GM18867 (cell line): ENCODE results near the gene KCTD11.
"Not testable (repeated sequence)": the region's sequence is repeated elsewhere in the genome, so short reads cannot be mapped to it uniquely, and the experiment has no call there.

Experiments
- ATAC-seq: cut with Tn5 transposase; IDR thresholded peaks from one replicate; pipeline ENCODE4 v1.9.1; 2021; ENCODE audit warnings: mild to moderate bottlenecking, moderate library complexity; ENCODE audit not compliant: unreplicated experiment

Gene KCTD11

DNA sequence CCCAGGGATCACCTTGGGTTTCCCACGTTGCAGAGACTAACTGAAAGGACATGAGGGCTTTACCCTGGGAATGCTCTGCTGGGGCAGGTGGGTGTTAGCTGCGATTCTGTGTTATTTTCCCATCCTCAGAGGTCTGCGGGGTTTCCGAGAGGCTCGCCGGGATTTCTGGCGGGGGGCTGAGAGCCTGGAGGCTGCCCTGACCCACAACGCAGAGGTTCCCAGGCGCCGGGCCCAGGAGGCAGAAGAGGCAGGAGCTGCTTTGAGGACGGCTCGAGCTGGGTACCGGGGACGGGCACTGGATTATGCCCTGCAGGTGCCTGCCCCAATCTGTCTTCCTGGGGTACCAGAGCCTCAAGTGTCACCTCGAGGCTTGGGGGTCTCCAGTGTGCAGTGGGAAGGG is 8.7 kb upstream of the KCTD11 start:
- ATAC-seq: no peak

DNA sequence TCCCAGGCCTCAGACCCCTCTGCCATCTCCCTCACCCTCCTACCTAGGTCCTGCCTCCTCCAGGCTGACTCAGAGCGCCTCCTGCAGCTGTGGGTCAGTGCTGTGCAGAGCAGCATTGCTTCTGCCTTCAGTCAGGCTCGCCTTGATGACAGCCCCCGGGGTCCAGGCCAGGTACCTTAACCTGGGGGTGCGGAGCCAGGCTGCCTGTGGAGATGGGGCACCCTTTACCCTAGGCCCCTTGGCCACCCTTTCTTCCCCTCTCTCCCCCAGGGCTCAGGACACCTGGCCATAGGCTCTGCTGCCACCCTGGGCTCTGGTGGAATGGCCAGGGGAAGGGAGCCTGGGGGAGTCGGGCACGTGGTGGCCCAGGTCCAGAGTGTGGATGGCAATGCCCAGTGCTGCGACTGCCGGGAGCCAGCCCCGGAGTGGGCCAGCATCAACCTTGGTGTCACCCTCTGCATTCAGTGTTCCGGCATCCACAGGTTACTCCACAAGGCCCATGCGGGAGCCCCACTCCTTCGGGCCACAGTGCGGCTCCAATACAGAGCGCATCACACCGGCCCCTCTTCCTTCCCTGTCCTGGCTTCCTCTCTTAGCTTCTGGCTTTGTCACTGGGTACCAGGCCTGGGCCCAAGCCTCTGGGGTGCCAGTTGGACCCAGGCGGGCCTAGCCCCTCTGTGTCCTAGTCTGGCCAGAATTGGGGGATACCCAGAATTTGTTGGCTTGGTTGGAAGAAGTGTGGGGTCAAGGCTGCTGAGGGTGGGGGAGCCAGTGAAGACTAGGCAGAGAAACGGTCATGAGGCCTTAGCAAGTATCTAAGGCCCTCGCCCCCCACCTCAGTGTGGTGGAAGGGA is 5.0 kb upstream of the KCTD11 start:
- no peak for ATAC-seq

DNA sequence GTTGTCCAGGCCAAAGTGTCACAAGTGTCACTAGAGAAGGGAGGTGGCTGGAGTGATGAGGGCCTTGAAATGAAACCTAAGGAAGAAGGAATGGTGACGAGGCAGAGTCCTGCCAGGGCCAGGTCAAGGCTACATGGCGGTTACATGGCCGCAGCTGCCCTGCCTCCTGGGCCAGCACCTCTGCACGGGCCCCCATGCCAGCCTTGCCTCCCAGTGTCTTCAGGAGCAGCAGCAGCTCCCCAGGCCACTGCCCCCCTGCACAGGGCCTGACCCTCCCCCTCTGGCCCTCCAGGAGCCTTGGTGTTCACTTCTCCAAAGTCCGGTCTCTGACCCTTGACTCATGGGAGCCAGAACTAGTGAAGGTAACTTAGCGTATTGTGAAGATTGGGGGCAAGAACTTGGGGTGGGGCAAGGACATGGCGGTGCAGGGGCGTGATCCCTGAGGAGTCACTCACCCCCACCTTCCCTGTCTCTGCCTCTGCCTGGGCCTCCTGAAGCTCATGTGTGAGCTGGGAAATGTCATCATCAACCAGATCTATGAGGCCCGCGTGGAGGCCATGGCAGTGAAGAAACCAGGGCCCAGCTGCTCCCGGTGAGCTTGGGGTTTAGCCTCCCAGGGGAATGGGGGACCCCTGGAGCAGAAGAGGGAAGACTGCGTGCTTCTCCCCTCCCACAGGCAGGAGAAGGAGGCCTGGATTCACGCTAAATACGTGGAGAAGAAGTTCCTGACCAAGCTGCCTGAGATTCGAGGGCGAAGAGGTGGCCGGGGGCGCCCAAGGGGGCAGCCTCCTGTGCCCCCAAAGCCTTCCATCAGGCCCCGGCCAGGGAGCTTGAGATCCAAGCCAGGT is 4.1 kb upstream of the KCTD11 start:
- ATAC-seq: no peak

DNA sequence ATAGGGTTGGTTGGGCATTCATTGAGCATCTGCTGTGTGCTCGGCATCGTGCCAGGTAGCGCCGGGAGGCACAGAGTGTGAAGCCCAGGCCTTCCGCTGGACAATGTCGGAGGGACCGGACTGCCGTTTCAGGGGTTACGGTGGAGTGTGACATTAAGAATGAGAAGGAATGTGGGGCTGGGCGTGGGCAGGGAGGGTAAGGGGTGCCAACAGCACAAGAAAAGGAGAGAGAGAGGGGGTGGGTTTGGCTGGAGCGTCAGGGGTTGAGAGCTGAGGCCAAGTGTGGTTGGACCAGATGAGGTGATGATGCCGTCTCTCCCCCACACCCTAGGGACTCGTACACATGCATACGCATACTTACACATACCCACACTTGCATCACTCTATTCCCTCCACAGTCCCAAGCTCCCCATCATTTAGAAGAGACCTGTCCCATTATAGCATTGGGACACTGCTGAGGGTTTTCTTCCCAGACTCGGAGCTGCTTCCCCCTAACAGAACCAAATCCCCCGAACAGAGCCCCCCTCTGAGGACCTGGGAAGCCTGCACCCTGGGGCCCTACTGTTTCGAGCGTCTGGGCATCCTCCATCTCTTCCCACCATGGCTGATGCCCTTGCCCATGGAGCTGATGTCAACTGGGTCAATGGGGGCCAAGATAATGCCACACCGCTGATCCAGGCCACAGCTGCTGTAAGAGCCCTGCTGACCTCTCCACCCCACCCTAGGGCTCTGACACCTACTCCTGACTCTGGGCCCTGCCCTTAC is 3.3 kb upstream of the KCTD11 start:
- no peak for ATAC-seq

DNA sequence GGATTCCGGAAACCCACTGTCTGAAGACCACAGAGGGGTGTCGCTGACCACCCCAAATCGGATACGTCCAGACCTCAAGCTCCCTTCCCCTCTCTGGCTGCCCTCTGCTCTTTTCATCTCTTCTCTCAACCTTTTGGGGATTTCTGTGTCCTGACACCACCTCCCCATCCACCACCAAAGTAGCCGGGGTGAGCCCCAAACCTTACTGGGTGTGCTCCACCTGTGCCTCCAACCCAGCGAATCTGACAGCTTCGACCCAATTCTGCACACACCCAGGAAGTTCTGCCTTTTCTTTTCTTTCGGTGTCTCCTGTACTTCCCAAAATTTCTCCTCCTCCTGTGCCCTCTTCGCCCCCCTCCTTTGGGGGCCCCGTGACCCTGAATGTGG is 534 bp downstream of the KCTD11 start:
- no peak for ATAC-seq

DNA sequence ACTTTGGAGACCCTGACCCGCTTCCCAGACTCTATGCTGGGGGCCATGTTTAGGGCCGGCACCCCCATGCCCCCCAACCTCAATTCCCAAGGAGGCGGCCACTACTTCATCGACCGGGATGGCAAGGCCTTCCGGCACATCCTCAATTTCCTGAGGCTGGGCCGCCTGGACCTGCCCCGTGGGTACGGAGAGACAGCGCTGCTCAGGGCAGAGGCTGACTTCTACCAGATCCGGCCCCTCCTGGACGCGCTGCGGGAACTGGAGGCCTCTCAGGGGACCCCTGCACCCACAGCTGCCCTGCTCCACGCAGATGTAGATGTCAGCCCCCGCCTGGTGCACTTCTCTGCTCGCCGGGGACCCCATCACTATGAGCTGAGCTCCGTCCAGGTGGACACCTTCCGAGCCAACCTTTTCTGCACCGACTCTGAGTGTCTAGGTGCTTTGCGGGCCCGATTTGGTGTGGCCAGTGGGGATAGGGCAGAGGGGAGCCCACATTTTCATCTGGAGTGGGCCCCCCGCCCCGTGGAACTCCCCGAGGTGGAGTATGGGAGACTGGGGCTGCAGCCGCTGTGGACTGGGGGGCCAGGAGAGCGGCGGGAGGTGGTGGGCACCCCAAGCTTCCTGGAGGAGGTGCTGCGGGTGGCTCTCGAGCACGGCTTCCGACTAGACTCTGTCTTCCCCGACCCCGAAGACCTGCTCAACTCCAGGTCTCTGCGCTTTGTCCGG is 1.1 kb downstream of the KCTD11 start:
- no peak for ATAC-seq

DNA sequence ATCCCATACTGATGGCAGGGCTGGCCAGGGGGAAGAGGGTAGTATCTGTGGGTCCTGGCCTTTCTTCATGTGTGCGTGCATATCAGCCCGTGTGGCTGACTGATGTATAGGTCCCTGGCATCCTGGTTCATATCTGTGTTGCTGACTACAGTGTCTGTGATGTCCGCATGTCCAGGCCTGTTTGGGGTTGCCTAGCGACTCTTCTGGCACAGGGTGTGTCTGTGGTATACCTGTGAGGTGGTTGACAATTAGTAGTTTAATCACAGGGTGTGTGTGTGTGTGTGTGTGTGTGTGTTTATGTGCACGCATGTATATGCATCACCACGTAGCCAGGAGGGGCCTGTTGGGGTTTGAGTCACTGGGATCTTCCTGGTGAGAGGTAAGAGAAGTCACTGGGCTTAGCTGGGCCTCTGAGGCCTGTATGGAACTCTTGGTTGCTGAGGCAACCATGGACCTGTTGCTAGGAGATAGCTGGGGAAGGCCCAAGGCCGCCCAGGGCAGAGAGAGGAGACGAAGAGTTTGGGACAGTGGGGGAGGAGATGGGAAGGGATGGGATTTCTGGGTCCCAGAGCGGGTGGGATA is 2.4 kb downstream of the KCTD11 start:
- no peak for ATAC-seq

DNA sequence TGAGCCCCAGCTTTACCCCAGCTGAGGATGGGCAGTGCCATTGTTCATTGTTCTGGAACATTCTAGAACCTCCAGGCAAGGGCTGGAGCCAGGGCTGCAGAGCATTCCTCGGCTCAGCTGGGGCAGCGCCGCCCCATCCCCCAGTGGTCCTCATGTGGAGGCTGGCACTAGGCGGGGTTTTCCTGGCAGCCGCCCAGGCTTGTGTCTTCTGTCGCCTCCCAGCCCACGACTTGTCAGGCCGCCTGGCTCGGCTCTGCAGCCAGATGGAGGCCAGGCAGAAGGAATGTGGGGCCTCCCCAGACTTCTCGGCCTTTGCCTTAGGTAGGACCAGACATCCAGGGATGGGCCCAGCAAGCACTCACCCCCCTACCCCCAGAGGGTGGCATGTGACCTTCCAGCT is 3.1 kb downstream of the KCTD11 start, which contains the start of gene TMEM95:
Gene TMEM95 (plus strand): TSS at position 104 of the 400 bp plus-strand sequence. CDS start 49 bp downstream, at position 153.
- ATAC-seq: no peak

DNA sequence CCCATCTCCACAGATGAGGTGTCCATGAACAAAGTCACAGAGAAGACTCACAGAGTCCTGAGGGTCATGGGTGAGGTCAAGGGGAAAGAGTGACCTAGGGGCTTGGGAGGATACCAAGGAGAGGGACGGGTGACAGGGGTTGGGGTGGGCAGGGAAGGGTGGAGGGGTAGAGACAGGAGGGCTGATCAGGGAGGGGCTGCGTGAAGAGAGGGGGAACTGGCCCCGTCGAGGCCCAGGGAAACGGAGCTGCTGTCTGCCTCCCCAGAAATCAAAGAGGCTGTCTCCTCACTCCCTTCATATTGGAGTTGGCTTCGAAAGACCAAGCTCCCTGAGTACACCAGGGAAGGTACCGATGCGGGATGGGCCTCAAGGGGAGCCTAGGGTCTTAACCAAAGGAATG is 3.6 kb downstream of the KCTD11 start:
- ATAC-seq: no peak

DNA sequence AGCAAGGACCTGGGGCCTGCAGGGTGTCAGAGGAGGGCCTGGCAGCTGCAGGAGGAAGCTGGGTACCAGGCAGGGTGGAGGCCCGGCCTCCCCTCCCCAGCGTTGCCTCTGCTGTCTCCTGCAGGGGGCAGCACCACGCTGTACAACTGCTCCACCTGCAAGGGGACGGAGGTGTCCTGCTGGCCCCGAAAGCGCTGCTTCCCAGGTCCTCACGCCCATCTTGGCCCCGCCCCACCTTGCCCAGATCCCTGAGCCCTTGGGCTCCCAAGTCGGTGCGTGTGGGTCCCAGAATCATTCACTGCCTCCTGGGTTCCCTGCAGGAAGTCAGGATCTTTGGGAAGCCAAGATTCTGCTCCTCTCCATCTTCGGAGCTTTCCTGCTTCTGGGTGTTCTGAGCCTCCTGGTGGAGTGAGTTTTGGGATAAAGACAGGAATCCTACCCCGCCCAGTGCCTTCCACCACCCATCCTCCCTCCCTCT is 4.1 kb downstream of the KCTD11 start:
- ATAC-seq: no peak

DNA sequence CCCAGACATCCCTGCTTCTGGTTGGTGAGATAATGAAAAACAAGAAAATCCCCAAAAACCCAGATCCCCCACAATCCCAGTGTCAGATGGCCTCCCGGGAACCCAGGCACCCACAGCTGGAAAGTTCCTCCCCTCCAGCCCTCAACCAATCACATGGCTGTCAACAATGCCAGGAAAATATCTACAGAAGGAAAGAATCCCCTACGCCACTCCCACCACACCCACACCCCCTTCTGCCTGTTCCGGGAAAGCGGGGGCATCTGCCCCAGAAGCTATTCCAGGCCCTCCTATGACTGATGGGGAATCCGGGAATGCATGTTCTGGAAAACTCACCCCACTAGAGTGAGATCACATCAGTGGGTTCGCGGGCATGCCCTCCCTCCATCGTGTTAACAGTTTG is 4.8 kb downstream of the KCTD11 start:
- ATAC-seq: no peak

DNA sequence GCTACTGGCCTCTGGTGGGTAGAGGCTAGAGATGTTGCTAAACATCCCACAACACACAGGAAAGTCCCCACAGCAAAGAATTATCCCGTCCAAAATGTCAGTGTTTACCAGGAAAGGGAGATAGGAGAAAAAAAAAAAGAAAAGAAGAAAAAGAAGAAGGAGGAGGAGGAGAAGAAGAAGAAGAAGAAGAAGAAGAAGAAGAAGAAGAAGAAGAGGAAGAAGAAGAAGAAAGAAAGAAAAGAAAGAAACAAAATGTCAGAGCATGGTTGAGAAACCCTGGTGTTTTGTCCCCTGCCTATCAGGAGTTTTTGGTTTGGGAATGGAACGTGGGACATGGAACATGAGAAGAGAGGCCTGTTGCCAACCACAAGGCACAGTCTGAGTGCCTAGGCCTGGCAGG is 5.4 kb downstream of the KCTD11 start:
- ATAC-seq: no peak

DNA sequence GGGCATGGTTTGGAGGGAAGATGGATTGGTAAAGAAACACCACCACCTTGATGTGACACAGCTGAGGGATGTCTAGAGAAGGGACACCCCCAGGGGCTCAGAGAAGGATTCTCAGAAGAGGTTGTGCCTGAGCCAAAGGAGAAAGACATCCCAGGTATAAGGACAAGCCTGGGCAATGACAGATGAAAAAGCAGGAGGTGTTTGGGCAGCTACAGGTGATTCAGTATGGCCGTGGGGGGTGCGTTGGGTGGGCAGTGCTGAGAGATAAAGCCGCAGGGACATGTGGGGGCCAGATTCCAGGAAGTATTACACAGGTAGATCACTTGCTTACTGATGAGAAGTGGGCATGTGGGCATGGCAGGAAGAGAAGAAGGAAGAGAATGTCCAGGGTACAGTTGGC is 9.9 kb downstream of the KCTD11 start:
- no peak for ATAC-seq

DNA sequence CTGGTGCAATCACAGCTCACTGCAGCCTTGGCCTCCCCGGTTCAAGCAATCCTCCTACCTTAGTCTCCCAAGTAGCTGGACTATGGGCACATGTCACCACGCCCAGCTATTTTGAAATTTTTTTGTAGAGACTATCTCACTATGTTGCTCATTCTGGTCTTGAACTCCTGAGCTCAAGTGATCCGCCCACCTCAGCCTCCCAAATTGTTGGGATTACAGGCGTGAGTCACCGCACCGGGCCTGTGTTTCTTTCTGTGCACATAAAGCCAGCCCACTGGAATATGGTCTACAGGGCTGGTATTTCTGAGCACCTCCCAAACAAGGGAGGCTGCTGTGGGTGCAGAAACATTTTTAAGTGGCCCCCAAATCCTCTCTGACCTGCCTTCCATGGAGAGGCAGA is 11.3 kb downstream of the KCTD11 start:
- no peak for ATAC-seq

DNA sequence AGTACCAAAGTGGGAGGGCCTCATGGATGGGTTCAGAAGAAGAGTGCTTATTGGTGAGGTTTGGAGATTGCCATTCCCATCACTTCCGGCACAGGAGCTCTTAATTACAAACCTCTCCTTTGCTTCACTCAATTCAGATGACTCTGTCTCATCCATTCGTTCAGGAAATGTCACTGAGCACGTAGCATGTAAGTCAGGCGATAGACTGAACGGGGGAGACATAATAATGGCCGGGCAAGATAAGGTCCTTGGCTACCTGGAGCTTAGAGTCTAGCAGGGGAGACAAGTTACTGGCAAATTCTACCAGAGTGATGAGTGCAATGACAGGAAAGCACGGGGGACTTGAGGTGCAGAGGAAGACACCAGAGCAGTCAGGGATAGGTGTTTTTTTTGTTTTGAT is 14.0 kb downstream of the KCTD11 start:
- not testable (repeated sequence) for ATAC-seq

DNA sequence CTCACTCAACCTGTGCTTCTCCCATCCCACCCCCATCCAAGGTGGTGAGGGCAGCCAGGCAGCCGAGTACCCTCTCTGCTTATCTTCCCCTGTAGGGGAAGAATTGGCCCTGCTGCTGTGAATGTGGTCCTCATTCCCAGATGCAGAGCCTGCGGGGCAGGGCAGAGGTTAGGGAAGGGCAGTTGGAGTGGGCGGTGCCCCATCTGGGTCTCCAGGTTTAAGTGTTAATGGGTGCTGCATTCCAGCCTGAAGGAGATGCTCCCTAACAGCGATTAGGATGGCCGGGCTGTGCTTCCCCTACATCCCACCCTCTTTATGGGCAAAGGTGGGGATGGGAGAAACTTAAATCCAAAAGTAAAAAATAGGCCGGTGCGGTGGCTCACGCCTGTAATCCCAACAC is 15.1 kb downstream of the KCTD11 start:
- no peak for ATAC-seq

DNA sequence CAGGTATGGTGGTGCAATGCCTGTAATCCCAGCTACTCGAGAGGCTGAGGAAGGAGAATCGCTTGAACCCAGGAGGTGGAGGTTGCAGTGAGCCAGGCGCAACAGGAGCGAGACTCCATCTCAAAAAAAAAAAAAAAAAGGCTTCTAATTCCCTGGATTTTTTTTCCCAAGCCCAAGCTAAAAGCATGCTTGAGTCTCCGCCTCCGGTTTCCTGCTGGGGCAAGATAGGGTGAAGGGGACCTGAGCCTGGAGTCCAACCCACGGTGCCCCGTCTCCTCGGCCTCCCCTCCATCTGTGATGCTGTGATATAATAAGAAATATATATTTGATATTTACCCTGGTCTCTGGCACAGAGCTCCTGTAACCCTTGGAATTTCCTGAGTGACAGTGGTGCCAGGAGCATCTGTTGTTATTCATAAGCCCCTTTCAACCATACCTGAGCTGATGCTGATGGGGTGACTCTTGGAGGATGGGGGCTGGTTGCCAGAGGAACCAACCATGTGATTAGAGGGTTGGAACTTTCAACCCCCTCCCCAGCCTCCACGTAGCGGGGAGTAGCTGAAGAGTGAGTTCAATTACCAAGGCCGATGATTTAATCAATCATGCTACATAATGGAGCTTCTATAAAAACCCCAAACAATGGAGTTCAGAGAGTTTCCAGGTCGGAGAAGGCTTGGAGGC is 16.1 kb downstream of the KCTD11 start:
- ATAC-seq: no peak

DNA sequence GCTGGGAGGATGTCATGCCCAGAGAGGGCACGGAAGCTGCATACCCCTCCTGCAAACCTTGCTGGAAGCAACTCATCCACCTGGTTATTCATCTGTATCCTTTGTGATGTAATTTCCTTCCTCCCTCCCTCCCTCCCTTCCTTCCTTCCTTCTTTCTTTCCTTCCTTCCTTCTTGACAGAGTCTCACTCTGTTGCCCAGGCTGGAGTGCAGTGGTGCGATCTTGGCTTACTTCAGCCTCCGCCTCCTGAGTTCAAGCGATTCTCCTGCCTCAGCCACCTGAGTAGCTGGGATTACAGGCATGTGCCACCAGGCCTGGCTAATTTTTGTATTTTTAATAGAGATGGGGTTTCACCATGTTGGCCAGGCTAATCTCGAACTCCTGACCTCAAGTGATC is 16.6 kb downstream of the KCTD11 start:
- not testable (repeated sequence) for ATAC-seq

DNA sequence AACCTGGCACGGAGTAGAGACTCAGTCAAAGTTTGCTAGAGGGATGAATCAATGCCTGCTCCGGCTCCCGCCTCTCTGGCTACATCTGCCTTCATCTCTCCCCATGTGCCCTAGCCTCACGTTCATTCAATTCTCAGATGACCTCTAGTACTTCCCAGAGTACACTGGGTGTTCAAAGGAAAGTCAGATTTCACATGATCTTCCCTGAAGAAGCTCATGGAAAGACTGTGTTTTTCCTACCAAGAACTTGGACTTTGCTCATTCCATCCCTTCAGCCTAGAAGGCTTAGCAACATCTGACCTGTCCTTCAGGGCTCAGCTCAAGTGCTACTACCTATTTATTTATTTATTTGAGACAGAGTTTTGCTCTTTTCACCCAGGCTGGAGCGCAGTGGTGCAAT is 17.9 kb downstream of the KCTD11 start:
- no peak for ATAC-seq

DNA sequence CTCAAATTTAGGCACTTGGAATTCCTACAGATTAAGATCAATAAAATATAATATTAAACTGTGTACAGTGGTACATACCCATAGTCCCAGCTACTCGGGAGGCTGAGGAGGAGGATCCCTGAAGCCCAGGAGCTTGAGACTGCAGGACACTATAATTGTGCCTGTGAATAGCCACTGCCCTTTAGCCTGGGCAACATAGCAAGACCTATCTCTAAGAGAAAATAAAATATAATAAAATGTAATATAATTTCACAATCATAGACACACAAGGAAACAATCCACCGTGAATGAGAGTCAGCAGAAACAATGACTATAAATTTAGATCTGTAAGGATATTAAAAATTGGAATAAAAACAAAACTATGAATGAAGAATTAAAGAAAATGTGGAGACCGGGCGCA is 18.9 kb downstream of the KCTD11 start:
- no peak for ATAC-seq
